H1 (cell line): Measurements from ENCODE around the gene DDX11. TPM values are rescaled to one million over a fixed set of nuclear protein-coding genes. Genes with fewer than 3 reads are reported as not detected.
"Not testable (repeated sequence)": the region's sequence is repeated elsewhere in the genome, so short reads cannot be mapped to it uniquely, and the experiment has no call there.

Experiments used
- CTCF ChIA-PET: fragments of 300-600 bp; sonication (Branson Sonifier 250); formaldehyde crosslinking; loops from one replicate; lab custom pipeline; 2021; ENCODE audit not compliant: partially characterized antibody; lab: Charles Lee
- POLR2A ChIA-PET: fragments of 300-600 bp; sonication (Branson Sonifier 250); formaldehyde crosslinking; loops from one replicate; lab custom pipeline; 2021; ENCODE audit warnings: inconsistent platforms; ENCODE audit not compliant: partially characterized antibody; lab: Charles Lee
- DNase-seq, 2 experiments: peaks; one replicate each; pipeline versions ENCODE4 v3.0.0 to v3.0.0-alpha.2; 2010 to 2022; ENCODE audit warnings: low spot score in 2 of 2, low read depth in 1 of 2, mixed read lengths in 1 of 2
- FAIRE-seq: peaks from 2 replicates; lab custom pipeline; 2011; peaks lifted over from hg19 to GRCh38; lab: Jason Lieb, UNC
- H2AFZ ChIP-seq: 2 replicates; pipeline ENCODE4 v1.8.1; 2012; ENCODE audit warnings: low read length, inconsistent platforms
- H2AK5ac ChIP-seq: 2 replicates; pipeline ENCODE4 v1.6.1; 2013; ENCODE audit warnings: low read depth, low read length
- H2BK120ac ChIP-seq: replicated peaks from 2 replicates; pipeline ENCODE3; 2013; ENCODE audit warnings: low read depth, low read length, inconsistent platforms
- H2BK12ac ChIP-seq: 2 replicates; pipeline ENCODE4 v1.6.1; 2013; ENCODE audit warnings: low read depth, low read length
- H2BK15ac ChIP-seq: 2 replicates; pipeline ENCODE4 v1.6.1; 2013; ENCODE audit warnings: low read length
- H2BK20ac ChIP-seq: 2 replicates; pipeline ENCODE4 v1.6.1; 2013; ENCODE audit warnings: low read length
- H2BK5ac ChIP-seq: 2 replicates; pipeline ENCODE4 v1.6.1; 2013; ENCODE audit warnings: low read depth, low read length
- H3K14ac ChIP-seq: 2 replicates; pipeline ENCODE4 v1.6.1; 2013; ENCODE audit warnings: inconsistent platforms; ENCODE audit not compliant: insufficient read length
- H3K18ac ChIP-seq: 2 replicates; pipeline ENCODE4 v1.6.1; 2013; ENCODE audit warnings: low read length; ENCODE audit errors: extremely low read depth
- H3K23ac ChIP-seq: 2 replicates; pipeline ENCODE4 v1.6.1; 2013; ENCODE audit warnings: inconsistent platforms; ENCODE audit not compliant: insufficient read length
- H3K23me2 ChIP-seq: 2 replicates; pipeline ENCODE4 v1.6.1; 2013; ENCODE audit warnings: low read depth, low read length
- H3K27ac ChIP-seq: 2 replicates; pipeline ENCODE4 v1.6.1; 2011; ENCODE audit warnings: low read depth, low read length, inconsistent platforms
- H3K27me3 ChIP-seq, 4 experiments: replicated peaks in 1 of 4; 1 replicate in 1 of 4; 2 replicates in 3 of 4; pipeline versions ENCODE4 v1.6.1 to v1.8.1; 2011 to 2013; ENCODE audit warnings: low read length in 3 of 4, mild to moderate bottlenecking in 3 of 4, inconsistent platforms in 2 of 4, mixed read lengths in 2 of 4, moderate library complexity in 1 of 4; ENCODE audit not compliant: control insufficient read depth in 3 of 4, insufficient read depth in 3 of 4; ENCODE audit errors: extremely low read depth in 1 of 4
- H3K36me3 ChIP-seq, 4 experiments: 2 replicates each; pipeline versions ENCODE4 v1.6.1 to v1.8.1; 2011 to 2013; ENCODE audit warnings: mild to moderate bottlenecking in 4 of 4, low read length in 3 of 4, moderate library complexity in 2 of 4, control low read depth in 1 of 4, inconsistent platforms in 1 of 4; ENCODE audit not compliant: insufficient read depth in 4 of 4, control insufficient read depth in 2 of 4
- H3K4ac ChIP-seq: replicated peaks from 2 replicates; pipeline ENCODE3; 2013; ENCODE audit warnings: low read length, low read depth, mixed read lengths, inconsistent platforms; ENCODE audit not compliant: insufficient read length
- H3K4me1 ChIP-seq, 4 experiments: replicated peaks in 1 of 4; 1 replicate in 1 of 4; 2 replicates in 3 of 4; pipeline versions ENCODE4 v1.6.1 to v1.8.1; 2011 to 2013; ENCODE audit warnings: low read length in 3 of 4, inconsistent platforms in 2 of 4, mixed read lengths in 1 of 4; ENCODE audit not compliant: insufficient read depth in 4 of 4, control insufficient read depth in 3 of 4
- H3K4me2 ChIP-seq, 2 experiments: 2 replicates each; pipeline versions ENCODE4 v1.6.1 to v1.8.1; 2011 to 2013; ENCODE audit warnings: low read depth in 2 of 2, low read length in 2 of 2, control low read depth in 1 of 2, inconsistent platforms in 1 of 2, mild to moderate bottlenecking in 1 of 2; ENCODE audit not compliant: insufficient read depth in 1 of 2
- H3K4me3 ChIP-seq, 4 experiments: fragments of 200-600, 300-600 bp in 1 of 4; sonication (generic), shearing (Covaris generic), sonication (Bioruptor Twin) in 1 of 4; 2 replicates each; pipeline versions ENCODE4 v1.5.1 to v1.8.1; 2011 to 2016; ENCODE audit warnings: low read length in 4 of 4, low read depth in 3 of 4, control low read depth in 2 of 4, inconsistent platforms in 2 of 4, mild to moderate bottlenecking in 2 of 4, mixed read lengths in 1 of 4, moderate library complexity in 1 of 4; ENCODE audit not compliant: insufficient read depth in 2 of 4; ENCODE audit errors: extremely low read depth in 1 of 4
- H3K56ac ChIP-seq: replicated peaks from 2 replicates; pipeline ENCODE3; 2013; ENCODE audit warnings: low read depth, mild to moderate bottlenecking, mixed read lengths, low read length, inconsistent platforms; ENCODE audit not compliant: insufficient read length
- H3K79me1 ChIP-seq: 2 replicates; pipeline ENCODE4 v1.6.1; 2013; ENCODE audit warnings: low read depth, low read length, control low read depth
- H3K79me2 ChIP-seq, 2 experiments: 2 replicates each; pipeline versions ENCODE4 v1.6.1 to v1.8.1; 2012 to 2013; ENCODE audit warnings: low read length in 2 of 2, mild to moderate bottlenecking in 2 of 2, inconsistent platforms in 1 of 2; ENCODE audit not compliant: insufficient read depth in 2 of 2, control insufficient read depth in 1 of 2
- H3K9ac ChIP-seq, 4 experiments: replicated peaks in 1 of 4; 1 replicate in 1 of 4; 2 replicates in 3 of 4; pipeline versions ENCODE4 v1.6.1 to v1.8.1; 2011 to 2013; ENCODE audit warnings: low read depth in 3 of 4, low read length in 3 of 4, control low read depth in 2 of 4, mild to moderate bottlenecking in 2 of 4, moderate library complexity in 2 of 4, inconsistent platforms in 1 of 4; ENCODE audit errors: extremely low read depth in 1 of 4
- H3K9me3 ChIP-seq, 2 experiments: 2 replicates each; pipeline versions ENCODE4 v1.6.1 to v1.8.1; 2012 to 2013; ENCODE audit warnings: mild to moderate bottlenecking in 2 of 2, moderate library complexity in 2 of 2, control low read depth in 1 of 2, inconsistent platforms in 1 of 2, low read depth in 1 of 2, low read length in 1 of 2, mixed read lengths in 1 of 2; ENCODE audit not compliant: insufficient read depth in 2 of 2
- H4K20me1 ChIP-seq, 2 experiments: replicated peaks in 1 of 2; 2 replicates each; pipeline versions ENCODE3 to v1.8.1; 2011 to 2013; ENCODE audit warnings: inconsistent platforms in 2 of 2, low read length in 2 of 2, mild to moderate bottlenecking in 1 of 2; ENCODE audit not compliant: insufficient read depth in 2 of 2, control insufficient read depth in 1 of 2
- H4K5ac ChIP-seq: 2 replicates; pipeline ENCODE4 v1.6.1; 2013; ENCODE audit warnings: low read length, low read depth, mixed read lengths, inconsistent platforms; ENCODE audit not compliant: insufficient read length
- H4K8ac ChIP-seq: 2 replicates; pipeline ENCODE4 v1.8.0; 2013; ENCODE audit warnings: mild to moderate bottlenecking, moderate library complexity, low read length, inconsistent platforms; ENCODE audit not compliant: insufficient read depth; ENCODE audit errors: extremely low read depth
- H4K91ac ChIP-seq: replicated peaks from 2 replicates; pipeline ENCODE3; 2013; ENCODE audit warnings: low read length, mixed read lengths, inconsistent platforms; ENCODE audit not compliant: insufficient read length
- WGBS, 2 experiments: shearing (Covaris generic) in 1 of 2; methylation state at CpG; one replicate each; pipeline versions ENCODE4 v1.1.6 to v1.1.7; 2013 to 2015; ENCODE audit warnings: low lambda C conversion rate in 2 of 2, mixed read lengths in 2 of 2, inconsistent platforms in 1 of 2, low coverage in 1 of 2, missing lambda C conversion rate in 1 of 2; ENCODE audit not compliant: insufficient replicate concordance in 2 of 2, insufficient coverage in 1 of 2, insufficient read length in 1 of 2; ENCODE audit errors: extremely low coverage in 1 of 2, missing lambda C conversion rate in 1 of 2; 5-methylcytosine and 5-hydroxymethylcytosine counted together
- polyA plus RNA-seq, 7 experiments: library from polyadenylated mRNA; depleted of rRNA in 3 of 7; stranded (reverse) in 5 of 7; unstranded in 2 of 7; fragments of >200 nt in 5 of 7; fragments of 200-250 nt in 2 of 7; gene quantifications; 1 replicate in 5 of 7; 2 replicates in 1 of 7; 4 replicates in 1 of 7; pipeline versions ENCODE4 v1.2.1 to v1.2.3, GENCODE V29; 2011 to 2013; ENCODE audit warnings: missing spikeins in 2 of 7, mixed read lengths in 2 of 7
- total RNA-seq: library from RNA; stranded (reverse); fragmentation: NEBNext Ultra II Directional; extraction: Animal tissue kit (Norgen Biotek cat#: 25700); gene quantifications from 2 replicates; pipeline ENCODE4 v1.2.1, GENCODE V29; 2021

Gene DDX11
- total and polyA plus RNA-seq, 2 of the 8 experiments (the other 6 are each of a cell fraction or from before 2014, with no cell fraction given) = 61.6 to 141 TPM

- H2BK15ac ChIP-seq, H3K4me1 ChIP-seq, H3K4ac ChIP-seq, H4K91ac ChIP-seq, H3K4me3 ChIP-seq, H2BK120ac ChIP-seq, H2AFZ ChIP-seq, H2AK5ac ChIP-seq, H3K79me2 ChIP-seq, H3K9ac ChIP-seq, H2BK5ac ChIP-seq, H3K9me3 ChIP-seq, H3K23ac ChIP-seq, H3K23me2 ChIP-seq, H4K5ac ChIP-seq, H4K20me1 ChIP-seq, CTCF ChIA-PET, H3K27ac ChIP-seq, POLR2A ChIA-PET, H2BK20ac ChIP-seq, FAIRE-seq, H3K79me1 ChIP-seq, H3K4me2 ChIP-seq, H3K27me3 ChIP-seq, H4K8ac ChIP-seq, H3K56ac ChIP-seq, H3K14ac ChIP-seq, H3K18ac ChIP-seq, H2BK12ac ChIP-seq: not testable (repeated sequence)
- DNase-seq = peak in 1 of 2 experiments; percentile 36
- WGBS, 2 experiments = 83% methylated on average over 11 of the region's 19 CpGs; no CpG with 5 or more reads in 1 of the 2 experiments
- H3K36me3 ChIP-seq = peaks cover 5 to 36% (median 15%) of the 10 kb centered on the region in 4 experiments; a peak in 6 of 8 replicates
These were observed 22.8 kb downstream of the DDX11 start for GRCh38 chr12:31096251-31097065.
